ENCODE measurements around the gene CHPF.

Gene CHPF

DNA sequence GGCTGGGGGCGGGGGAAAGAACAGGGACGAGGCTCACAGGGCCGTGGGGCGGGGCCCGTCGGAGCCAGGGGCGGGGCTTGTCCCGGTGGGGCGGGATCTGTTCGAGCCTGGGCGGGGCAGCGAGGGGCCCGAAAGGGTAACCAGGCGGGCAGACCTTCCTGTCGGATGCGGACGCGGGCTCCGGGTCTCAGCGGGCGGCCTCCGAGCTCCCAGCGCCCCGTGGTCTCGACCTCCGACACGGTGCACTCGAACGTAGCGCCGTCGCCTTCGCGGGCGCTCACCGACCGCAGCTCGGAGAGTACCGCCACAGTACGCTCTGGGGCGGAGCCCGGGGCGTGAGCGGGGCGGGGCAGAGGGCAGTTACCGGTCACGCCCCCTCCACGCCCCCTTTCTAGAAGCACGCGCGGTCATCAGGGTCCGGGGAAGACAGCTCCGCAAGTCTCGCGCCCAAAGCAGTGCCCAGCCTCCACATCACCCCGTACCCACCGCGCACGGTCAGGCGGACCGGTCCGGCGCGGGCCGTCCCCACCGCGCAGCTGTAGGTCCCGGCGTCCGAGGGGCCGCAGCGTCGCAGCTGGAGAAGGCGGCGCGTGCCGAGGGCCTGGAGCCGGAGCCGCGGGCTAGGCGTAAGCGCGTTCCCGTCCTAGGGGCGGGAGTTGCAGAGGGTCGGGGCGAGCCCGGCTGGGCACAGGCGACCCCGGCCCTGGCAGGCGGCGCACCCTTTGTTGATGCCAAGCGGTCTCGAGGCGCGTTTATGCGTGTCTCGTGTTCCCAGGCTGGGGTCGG, 9.0 kb upstream of the CHPF start:
- DNase-seq (ENCODE audit: low spot score): peak; percentile 78

DNA sequence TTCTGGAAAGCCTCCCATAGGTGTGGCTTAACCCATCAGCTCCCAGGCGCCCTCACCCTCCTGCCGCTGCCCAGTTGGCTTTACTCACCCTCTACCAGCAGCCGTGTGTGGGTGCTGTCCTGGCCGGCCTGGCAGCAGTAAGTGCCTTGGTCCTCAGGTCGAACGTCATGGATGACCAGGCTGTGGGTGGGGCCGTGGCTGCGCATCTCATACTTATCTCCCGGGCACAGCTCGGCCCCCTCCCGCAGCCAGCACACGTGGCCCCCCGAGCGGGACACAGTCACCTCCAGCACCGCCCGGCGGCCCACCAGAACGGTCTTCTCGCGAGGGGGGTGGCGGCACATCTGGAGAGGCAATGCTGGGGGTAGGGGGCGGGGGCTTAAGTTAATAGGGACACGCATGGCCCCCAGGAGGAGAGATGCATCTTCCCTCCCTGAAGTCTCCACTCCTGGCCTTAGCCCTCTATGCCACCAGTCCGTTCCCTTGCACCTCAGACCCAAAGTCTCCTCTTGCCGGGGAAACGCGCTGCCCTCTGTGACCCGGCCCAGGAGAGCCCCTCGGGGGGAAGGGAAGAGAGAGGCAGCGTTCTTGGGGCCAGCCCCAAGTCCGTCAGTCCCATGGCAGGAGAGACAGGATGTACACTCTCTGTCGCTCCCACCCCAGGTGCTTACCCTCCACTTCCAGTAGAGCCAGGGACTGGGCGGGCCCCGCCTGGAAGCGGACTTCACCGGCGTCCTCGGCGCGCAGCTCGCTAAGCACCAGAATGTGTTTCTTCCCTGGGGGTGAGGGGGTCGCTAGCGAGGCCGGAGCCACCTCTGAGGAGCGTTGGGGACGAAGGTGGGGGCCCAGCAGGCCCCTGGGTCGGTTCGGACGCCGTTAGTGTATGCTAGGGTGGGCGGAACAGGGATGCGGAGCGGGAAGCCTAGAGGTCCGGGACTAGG, 8.1 kb upstream of the CHPF start:
- DNase-seq (ENCODE audit: low spot score): no peak

DNA sequence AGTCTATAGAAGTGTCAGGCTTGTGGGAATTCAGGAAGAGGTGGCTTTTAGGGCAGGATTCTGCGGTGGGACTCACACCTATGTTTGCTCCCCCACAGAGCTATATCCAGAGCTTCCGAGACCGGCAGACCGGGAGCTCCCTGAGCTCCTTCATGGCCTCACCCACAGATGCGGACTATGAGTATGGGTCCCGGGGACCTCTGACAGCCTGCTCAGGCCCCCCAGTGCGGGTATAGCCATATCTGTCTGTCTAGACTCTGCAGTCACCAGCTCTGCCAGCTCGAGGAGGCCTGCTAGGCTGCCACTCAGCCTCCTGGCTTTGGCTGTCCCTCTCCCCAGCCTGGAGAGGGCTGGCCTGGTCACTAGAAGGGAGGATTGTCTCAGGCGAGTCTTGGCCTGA, 6.0 kb upstream of the CHPF start:
- DNase-seq (ENCODE audit: low spot score): no peak

DNA sequence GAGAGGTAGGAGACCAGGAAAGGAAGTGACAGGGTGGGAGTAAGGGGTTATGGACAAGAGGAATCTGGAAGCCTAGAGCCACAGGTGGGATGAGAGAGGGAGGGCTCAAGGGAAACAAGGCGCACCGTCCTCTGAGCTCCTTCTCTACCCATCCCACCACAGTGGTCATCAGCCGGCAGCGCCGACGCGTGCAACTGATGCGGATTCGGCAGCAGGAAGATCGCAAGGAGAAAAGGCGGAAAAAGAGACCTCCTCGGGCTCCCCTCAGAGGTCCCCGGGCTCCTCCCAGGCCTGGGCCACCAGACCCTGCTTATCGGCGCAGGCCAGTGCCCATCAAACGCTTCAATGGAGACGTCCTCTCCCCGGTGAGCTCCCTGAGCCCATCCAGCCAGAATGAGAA, 5.4 kb upstream of the CHPF start:
- DNase-seq (ENCODE audit: low spot score): no peak

DNA sequence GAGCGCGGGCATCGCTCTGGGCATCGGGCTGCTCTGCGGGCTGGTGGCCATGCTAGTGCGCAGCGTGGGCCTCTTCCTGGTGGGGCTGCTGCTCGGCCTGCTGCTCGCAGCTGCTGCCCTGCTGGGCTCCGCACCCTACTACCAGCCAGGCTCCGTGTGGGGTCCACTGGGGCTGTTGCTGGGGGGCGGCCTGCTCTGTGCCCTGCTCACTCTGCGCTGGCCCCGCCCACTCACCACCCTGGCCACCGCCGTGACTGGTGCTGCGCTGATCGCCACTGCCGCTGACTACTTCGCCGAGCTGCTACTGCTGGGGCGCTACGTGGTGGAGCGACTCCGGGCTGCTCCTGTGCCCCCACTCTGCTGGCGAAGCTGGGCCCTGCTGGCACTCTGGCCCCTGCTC, 4.0 kb upstream of the CHPF start:
- DNase-seq (ENCODE audit: low spot score): no peak

DNA sequence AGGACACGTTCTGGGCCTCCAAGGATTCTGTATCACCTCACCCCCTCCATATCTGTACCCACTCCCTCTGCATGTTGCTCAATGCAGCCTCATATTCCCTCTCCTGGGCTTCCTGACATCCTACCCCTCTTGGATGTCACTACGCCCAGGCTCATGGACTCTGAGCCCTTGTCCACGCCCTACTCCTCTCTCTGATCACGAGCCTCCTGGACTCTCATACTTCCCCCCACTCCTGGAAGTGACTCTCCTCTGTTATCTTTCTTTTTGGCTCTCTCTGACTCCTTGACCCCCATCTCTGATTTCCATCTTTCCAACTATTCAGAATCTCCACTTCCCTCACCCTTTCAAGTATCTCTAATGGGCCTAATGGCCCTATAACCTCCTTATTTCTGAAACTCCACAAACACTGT, 2.3 kb upstream of the CHPF start:
- no peak for DNase-seq (ENCODE audit: low spot score)

DNA sequence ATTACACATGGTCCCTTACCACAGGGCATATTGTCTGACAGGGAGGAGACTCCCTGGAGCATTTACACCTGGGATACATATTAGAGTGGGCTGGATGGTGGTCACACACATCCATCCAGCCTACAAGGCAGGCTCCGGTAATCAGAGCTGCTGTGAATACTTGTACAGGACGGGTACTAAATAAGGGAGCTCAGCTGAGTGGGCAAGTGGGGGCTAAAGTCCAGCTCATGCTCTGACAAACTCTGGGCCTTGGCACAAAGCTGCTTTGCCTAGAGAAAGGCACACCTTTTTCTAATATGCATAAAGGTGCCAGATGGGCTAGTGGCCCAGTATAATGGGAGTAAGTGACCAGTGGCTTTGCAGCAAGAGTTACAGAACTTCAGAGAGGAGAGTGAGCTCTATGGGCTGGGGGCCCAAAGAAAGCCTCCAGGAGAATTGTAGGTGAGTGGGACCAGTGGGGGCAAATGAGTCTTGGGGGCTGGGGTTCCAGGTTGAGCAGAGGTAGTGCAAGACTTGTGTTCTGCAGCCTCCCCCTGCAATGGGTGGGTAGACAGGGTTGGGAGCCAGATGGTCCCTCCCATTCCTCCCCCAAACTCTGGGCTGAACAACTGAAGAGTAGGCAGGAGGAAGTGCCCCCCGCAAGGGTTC, 1.8 kb upstream of the CHPF start:
- no peak for DNase-seq (ENCODE audit: low spot score)

DNA sequence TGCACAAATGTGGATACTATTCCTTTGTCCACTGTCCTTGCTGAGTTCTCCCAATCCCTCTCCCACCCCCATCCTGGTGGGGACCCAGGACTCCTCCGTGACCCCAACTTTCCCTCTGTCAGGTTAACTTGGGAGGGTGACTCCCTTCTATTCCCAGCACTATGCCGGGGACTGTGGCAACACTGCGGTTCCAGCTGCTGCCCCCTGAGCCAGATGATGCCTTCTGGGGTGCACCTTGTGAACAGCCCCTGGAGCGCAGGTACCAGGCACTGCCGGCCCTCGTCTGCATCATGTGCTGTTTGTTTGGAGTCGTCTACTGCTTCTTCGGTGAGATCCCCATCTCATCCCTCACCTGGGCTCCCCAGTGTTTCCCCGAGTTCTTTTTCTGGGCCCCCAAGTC, 958 bp upstream of the CHPF start:
- no peak for DNase-seq (ENCODE audit: low spot score)

DNA sequence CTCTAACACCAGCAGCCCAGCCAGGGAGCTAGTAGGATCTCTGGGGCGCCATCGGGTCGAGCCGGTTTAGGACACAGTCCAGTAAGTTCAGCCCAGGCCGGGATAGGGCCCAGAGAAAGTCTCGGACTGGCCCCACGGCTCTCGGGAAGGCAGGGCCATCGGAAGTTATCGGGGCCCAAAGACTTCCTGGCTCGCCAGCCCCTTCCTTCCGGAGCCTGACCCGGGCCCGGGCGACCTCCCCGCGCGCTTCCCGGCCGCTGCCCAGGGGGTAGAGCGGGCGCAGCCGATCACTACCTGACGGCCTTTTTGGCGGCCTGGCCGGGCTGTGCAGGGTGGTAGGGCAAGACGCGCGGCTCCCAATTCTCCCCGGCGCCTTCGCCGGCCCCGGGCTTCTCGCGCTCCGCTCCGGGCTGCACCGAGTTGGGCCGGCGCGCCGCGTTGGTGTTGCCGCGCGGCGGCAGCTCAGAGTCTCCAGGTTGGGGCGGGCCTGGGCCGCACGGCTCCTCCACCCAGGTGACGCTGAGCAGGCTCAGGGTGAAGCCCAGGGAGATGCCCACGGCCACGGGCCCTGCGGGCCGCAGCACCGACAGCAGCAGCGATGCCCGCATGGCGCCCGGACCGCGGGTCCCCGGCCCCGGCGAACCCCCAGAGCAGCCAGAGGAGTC, 546 bp downstream of the CHPF start:
- DNase-seq (ENCODE audit: low spot score): no peak

DNA sequence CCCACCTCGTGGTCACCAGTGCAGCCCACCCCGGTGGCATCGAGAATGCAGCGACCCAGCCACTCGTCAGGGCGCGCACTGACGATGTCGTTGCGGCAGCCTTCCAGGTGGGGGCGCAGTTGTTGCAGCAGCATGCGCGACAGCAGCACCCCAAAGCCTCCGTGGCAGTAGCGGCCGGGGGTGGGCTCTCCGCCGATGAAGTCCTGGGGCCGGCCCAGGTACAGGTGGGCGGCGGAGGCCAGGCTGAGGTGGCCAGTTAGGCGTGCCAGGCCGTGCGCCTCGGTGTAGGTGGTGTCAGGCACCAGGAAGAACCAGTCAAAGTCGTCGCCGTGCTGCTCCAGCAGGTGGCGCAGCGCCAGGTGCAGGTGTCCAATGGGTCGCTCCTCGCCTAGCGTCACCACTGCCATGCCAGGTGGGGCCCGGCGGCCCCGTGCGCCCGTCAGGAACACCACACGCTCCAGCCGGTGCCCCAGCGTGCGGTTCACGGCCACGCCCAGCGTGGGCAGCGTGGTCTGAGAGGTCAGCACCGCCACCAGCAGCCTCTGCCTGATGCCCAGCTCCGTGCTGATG, 1.9 kb downstream of the CHPF start:
- DNase-seq (ENCODE audit: low spot score): no peak

DNA sequence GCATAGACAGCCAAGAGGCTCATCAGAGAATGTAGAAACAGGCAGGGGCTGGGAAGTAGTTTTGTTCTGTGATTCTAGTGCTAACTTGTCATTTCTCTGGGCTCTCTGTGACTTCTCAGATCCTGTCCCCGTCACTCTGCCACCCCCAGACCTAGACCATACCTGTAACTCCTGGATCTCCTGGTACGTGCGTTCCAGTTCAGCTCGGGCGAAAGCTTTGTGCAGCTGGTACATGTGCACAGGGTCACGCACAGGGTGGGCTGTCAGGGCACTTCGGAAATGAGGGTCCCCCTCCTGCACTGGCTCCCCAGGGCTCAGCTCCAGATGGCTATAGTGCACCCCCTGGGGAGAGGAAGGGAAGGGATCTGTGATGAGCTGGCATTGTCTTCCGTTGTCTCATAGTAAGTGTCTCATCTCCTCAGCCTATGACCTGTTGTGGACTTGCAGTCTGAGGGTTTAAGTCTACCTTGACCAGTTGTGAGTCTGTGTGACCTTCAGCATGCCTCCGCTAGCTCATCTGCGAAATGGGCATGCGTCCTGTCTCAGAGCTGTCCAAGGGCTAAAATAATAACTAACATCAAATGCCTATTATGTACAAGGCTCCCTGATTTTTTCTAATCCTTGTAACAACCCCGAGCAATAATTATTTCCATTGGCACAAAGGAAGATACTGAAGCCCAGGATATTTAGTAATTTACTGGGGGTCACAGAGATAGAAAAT, 2.7 kb downstream of the CHPF start:
- no peak for DNase-seq (ENCODE audit: low spot score)

DNA sequence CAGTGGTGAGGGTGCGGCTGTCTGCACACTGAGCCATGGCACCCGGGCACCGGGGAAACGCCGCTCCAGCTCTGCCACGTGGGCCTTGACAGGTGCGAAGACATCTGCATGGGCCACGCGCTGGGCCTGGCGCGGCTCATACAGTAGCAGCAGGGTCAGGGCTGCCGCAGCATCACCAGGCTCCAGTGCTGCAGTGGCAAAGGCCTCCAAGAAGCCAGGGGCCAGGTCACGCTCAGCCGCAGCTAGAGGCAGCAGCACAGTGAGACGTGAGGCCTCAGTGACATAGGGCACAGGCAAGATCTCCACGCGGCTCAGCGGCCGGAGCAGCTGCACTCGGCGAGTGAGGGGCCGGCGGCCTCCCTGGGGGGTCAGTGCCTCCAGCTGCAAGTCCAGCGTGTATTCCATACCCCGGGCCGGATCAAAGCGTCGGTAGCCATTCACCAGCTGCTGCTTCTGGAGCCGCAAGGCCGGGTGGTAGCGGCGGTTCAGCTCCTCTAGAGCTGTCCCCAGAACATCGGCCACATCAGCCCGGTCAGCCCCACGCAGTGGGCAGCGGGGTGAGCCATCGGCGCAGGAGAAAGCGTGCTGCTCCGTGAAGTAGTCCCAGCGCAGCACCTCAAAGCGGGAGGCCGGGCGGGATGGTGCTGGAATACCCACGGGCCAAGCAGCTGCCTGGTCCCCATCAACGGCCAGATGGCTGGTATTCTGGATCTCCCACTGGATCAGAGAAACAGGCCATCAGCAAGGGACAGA, 3.5 kb downstream of the CHPF start:
- no peak for DNase-seq (ENCODE audit: low spot score)

DNA sequence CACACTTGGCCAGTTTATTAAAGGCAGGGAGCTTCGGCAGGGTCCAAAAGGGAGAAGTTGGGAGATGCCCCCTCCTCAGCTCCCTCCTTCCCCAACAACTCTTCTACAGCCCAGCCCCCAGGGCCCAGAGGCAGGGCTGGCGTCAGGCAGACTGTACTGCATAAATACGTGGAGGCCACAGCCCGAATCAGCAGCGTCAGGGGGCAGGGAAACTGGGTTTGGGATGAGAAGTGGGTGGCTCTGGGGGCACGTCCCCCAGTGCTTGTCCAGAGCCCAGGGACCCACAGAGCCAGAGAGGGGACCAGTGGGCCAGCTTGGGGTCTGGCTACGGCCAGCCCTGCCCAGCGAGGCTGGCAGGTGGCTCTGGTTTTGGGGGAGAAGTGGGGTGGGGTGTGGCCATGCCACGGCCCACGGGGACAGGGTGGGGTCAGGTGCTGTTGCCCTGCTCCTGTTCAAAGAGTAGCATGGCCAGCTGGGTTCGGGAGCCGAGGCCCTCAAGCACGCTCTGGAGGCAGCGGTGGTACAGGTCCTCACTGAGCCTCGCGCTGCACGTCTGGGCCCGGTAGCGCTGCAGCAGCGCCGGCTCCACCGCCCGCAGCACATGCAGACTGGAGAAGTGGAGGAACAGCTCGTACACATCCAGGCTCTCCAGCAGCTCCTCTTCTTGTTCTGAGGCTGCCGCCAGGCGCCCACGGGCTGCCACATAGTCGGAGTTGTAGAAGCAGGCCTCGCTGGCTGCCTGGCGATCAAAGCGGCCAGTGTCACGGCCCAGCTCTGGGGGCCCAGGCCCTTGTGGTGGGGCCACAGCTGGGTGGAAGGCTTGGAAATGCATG, 4.4 kb downstream of the CHPF start:
- DNase-seq (ENCODE audit: low spot score): no peak

DNA sequence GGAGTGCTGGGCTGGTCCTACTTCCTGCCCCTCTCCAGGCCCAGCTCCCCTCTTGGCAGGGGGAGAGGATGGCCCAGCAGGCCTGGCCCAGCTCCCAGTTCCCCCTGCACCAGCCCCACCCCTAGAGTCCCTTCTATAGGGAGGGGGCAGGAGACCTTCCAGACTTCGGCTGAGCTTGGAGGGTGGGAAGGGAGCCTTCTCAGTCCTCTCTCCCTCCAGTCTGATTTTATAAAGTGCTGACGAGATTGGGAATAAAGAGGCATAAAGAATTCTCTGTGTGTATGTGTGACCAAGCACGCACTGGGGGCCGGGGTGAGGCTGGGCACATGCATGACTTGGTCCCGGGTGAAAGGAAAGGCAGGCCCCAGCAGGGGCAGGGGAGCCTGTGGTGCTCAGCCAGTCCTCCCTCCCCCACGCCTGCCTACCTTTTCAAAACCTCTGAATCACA, 5.1 kb downstream of the CHPF start:
- DNase-seq (ENCODE audit: low spot score): no peak

DNA sequence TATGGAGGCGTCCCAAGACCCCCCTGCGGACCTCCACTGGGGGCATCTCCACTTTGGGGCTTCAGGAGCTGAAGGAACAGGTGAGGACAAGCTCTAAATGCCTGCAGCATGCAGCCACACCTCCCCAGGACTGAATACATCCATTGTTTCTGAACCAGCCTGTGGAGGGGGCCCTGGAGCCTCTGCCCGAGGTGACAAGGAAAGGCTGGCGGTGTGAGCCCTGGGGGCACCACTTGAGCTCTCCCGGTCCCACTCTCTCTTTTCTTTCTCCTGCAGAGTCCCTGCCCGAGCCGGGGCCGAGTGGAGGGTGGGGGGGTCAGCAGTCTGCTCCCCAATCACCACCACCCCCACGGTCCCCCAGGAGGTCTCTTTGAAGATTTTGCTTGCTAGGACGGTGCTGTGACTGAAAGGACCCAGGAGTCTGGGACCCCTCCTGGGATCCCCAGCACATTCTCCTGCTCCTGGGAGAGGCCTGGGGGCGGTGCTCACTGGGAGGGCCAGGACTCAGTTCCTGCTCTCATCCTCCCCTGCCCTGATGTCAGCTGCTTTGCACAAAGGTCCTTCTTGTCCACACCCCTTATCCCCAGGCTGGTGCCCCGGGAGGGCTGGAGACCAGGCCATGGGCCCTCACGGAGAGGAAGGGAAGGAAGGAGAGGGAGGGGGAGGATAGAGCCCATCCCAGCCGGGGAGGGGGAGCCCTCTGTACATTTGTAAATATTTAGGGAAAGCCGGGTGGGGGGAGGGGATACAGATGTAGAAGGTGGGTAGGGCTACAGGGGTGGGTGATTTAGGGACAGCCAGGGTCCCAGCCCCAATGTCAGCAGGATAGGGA, 5.7 kb downstream of the CHPF start:
- DNase-seq (ENCODE audit: low spot score): no peak

DNA sequence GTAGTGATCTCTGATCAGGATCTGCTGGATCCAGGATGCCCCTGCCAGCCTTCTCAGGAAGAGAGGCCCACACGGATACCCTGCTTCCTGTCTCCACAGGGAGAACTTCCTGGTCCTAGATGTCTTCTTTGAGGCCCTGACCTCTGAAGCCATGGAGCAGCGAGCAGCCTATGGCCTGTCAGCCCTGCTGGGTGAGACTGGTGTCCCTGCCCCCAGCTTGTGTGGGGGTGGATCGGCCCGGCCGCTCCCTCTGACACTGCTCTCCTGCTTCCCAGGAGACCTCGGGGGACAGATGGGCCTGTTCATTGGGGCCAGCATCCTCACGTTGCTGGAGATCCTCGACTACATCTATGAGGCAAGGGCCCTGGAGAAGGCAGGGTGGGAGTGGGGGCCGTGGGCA, 6.6 kb downstream of the CHPF start:
- no peak for DNase-seq (ENCODE audit: low spot score)

DNA sequence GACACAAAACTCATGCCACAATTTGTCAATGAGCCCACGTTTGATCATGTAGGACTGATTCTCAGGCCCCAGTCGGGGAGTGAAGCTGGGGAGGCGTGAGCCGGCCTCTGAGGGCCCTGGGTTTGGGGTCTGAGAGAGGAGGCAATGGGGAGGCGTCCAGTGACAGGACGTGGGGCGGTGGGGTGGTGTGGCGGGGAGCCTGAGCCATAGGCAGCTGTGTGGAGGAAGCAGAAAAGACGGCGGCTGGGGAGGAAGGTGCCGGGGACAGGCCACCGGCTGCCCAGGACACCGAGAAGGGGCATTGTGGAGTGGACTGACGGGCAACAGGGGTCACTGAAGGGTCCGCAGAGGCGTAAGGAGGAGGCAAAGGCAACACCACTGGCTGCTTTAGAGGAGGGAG, 7.2 kb downstream of the CHPF start:
- no peak for DNase-seq (ENCODE audit: low spot score)

DNA sequence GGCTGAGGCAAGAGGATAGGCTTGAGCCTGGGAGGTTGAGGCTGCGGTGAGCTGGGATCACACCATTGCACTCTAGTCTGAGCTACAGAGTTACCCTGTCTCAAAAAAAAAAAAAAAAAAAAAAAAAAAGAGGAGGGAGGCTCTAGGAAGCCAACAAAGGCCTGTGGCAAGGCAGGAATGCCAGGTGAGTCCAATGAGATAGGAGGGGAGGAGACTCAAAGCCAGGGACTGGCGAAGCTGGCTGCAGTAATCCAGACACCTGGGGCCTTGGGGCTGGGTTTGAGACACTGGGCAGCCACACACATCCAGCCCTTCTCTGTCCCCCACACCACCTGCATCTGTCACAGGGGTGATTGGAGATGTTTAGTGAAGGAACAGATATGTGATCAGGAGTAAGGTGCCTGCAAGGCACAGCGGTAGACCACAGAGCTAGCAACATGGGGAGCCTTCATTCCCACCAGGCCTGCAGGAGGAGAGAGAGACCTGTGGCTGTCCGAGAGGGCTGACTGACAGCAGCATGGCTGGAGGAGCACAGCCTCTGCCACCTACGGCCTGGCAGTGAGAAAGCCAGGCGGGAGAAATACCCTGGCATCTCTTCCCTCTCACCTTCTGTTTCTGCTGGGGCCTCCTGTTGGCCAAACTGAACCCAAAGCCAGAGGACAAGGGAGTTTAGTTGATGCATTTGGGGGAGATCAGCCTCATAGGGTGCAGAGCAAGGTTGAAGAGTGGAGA, 9.5 kb downstream of the CHPF start:
- DNase-seq (ENCODE audit: low spot score): no peak

All from putamen (tissue), 1 donor.